SH-SY5Y (cell line): Measurements from ENCODE around the gene MAGI2.

Source experiments
- GATA2 ChIP-seq: IDR thresholded peaks from 2 replicates; pipeline ENCODE4 v1.6.1; 2011; ENCODE audit warnings: mild to moderate bottlenecking, low read depth, low read length
- GATA3 ChIP-seq: IDR thresholded peaks from 2 replicates; pipeline ENCODE4 v1.6.1; 2011; ENCODE audit warnings: low read depth, mild to moderate bottlenecking, low read length, moderate library complexity

DNA sequence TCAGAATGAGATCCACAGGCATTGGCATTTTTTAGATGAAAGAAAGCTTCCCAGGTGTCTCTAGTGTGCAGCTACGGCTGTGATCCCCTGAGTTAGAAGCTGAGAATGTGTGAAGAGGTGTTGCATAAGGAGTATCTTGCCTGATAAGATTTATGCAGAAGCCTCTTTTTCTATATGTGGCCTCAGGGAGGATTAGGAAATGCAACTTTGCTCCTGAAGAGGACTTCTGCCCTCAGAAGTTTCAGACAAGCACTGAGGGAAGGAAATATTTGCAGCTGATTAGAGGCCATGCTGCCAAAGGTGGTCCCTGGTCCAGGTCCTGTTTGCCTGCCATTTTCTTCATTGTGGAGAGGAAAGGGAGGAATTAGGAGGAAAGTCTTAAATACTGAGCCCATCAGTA is 1103.1 kb downstream of the MAGI2 start:
- TF ChIP-seq GATA2 (no peak), GATA3 (no peak)
